Activated CD4-positive, alpha-beta T cell treated with anti-CD3 and anti-CD28 coated beads for 1 hour (primary cell): ENCODE data around the gene PDXK.

Source experiments
- DNase-seq: peaks from one replicate; pipeline ENCODE4 v3.0.0-alpha.2; 2020

Gene PDXK

DNA sequence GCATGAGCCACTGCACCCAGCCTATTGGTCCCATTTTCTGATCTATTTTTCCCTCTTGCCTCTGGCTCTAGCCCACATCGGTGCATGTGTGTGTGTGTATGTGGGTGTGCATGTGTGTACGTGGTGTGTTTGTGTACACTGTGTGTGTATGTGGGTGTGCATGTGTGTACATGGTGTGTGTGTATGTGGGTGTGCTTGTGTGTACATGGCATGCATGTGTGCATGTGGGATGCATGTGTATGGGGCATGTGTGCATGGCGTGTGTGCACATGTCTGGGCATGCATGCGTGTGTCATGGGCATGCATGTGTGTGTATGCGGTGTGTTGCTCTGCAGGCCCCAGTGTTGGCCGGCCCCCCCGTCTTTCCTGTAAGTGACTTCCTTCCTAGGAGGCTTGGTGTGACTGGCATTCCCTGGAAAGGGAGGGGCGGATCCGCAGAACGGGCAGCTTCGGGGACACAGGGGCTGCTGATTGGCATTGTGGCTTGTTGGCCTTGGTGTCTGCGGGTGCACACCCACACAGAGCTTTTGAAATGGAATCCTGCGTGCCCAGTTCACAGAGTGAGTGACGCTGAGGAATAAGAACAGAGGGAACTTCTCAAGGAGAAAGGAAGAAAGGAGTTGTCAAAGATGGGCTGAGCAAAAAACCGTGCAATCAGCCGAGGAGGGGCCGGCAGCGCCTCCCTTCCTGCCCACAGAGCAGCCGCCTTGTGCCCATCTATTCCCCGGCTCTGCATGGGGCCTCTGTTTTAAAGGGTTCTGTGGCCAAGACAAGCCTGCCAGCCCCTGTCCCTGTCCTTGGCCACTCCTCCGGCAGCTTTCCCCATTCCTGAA is 8.0 kb downstream of the PDXK start:
- DNase-seq: no peak

DNA sequence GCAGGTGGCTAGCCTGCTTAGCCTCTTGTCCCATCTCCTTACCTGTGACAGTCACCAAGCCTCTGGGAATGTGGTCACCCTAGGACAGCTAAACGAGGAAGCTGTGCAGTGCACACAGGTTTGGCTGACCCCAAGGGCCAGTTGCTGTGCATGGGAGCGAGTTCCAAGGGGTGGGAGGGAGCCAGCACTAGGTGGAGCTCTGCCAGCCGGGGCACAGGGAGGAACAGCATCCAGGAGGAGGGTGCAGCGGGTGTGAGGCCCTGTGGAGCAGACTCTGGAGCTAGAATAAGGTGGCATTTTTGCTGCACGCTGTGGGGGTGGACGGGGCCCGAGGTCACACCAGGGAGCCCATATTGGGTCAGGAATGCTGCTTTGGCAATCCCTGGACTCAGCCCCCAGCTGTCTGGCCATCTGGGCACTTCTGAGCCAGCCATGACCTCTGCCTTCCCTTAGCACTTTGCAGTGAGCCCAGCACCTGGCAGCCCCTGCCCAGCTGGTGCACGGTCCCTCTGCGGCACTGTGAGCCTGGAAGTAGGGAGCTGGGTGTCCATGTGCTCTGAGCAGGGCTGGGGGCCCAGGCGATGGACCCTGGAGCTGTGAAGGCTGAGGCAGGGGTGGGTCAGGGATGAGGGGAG is 8.7 kb downstream of the PDXK start:
- no peak for DNase-seq

- no peak for DNase-seq
Observed at GRCh38 chr21:43728154-43728466, 9.2 kb downstream of the PDXK start.

DNA sequence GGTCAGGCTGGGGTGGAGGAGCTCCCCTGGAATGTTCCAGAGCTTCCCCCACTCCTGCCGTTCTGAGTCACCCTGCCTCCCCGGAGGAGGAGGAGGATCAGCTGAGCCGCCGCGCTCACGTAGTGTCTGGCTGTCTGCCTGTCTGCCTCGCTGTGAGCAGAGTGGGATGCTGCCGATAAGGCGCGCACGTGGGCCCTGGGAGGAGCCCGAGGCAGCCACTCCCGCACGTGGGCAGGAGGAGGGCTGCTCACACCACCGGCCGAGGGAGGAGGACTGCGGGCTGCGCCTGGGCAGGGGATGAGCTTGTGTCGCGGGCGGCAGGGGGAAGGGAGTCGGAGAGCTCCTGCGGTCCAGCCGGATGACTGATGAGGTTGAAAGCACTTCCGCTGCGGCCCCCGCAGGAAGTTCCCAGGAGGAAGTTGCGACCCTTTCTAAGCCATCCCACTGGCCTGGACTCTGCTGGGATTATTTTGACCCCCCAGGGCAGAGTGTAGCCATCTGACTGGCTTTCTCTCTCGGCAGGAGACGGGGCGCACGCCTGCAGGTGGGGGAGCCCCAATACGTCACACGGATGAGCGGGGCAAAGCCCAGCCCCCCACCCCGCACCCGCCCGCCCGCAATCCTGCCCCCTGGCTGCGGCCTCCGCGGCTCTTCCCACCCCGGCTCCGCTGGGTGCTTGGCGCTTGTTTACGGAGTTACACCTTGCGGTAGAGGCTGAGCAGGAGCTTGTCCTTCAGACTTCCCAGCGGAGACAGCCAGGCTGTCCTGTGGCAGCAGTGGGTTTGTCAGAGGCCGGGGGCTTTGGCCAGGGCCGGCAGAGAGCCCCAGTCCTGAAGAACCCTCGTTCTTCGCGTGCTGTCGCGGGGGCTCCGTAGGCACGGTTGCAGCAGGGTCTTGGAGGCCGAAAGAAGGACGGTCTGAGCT is 9.8 kb downstream of the PDXK start:
- DNase-seq: peak; percentile 67

- no peak for DNase-seq
Observed at GRCh38 chr21:43731476-43731875, 12.5 kb downstream of the PDXK start.

GRCh38 chr21:43731891-43732711 is 13.2 kb downstream of the PDXK start:
- DNase-seq: no peak

GRCh38 chr21:43733060-43733459 is 14.1 kb downstream of the PDXK start:
- no peak for DNase-seq

GRCh38 chr21:43733529-43734071 is 14.7 kb downstream of the PDXK start:
- no peak for DNase-seq

- DNase-seq: no peak
Observed at GRCh38 chr21:43734131-43734927, 15.4 kb downstream of the PDXK start.

DNA sequence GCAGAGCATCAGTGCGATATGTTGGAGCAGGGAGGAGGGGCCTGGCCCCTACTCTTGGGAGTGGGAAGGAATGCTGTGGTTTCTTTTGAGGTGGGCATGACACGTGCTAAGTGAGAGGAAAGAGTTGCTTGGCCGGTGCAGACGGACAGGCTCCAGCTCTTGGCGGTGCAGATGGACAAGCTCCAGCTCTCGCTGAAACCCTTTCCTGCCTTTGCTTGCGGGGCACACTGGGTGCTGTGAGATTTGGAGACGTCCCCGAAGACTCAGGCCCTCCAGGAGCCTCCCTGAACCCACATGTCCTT is 15.9 kb downstream of the PDXK start:
- DNase-seq: no peak

DNA sequence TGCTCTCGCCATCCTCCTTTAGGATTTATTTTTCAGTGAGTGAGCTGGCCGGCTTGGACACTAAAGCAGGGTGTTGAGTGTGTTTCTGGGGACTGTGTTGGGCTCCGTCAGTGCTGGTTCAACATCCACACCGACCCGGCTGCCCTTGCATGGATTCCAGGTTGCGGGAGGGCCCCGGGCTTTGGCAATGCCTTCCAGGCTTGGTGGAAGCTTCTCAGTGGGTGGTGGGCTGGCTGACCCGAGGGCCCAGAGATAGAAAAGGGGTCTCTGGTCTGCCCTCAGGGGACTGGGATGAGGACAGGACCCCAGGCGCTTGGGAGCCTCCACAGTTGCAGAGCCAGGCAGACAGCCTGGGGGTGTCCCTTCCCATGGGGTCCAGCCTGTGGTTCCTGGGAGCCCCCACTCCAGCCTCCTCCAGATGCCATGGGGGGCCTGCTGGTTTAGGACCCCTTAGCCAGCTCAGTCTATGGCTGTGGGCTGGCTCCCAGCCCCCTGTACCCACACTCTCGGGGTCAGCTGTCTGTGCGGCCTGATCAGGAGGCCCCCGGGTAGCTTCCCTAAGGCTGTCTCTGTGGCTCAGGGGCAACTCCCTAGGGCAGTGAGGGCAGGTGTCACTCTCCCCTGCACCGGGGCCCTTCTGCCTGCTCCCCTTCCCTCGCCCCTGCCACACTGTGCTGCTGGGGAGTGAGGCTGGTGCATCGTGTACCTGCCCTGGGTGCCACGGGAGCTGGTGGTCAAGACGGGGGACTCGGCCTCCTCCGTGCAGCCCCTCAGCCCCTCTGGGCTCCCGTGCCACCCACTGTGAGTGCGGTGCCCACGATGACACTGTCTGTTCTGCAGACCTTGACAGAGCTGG is 16.5 kb downstream of the PDXK start:
- no peak for DNase-seq

- no peak for DNase-seq
Observed at GRCh38 chr21:43736224-43736883, 17.4 kb downstream of the PDXK start.

GRCh38 chr21:43737158-43737950 is 18.4 kb downstream of the PDXK start:
- no peak for DNase-seq

- DNase-seq: no peak
Observed at GRCh38 chr21:43739621-43740435, 20.9 kb downstream of the PDXK start.

DNA sequence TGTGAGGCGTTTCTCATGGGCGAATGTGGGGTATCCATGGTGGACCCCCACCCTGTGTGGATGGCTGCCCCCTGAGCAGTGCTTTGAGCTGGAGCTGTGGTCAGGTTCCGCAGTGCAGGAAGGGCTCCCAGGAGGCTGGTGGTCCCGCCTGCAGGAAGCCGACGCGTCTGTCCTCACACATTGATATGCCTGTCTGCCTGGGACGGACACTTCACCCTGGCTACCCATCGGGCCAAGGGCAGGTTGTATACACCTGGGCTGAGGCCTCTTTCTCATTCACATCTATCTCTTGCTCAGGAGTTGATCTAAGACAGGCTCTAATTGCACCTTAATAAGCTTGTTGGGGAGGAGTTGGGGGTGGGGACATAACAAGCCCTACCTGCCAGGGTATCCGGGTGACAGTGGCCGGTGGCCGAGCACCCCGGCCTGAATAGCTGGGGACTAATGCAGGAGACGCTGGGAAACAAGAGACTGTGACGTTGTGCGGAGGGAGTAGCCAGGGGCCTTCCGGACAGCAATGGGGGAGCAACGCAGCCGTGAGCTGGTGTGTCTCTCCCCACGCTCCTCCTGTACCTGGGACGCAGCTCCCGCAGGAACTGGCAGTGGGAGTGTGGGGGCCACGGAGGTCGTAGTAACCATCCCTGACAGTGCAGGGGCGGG is 21.7 kb downstream of the PDXK start:
- no peak for DNase-seq

GRCh38 chr21:43741423-43742096 is 22.6 kb downstream of the PDXK start:
- DNase-seq: no peak

GRCh38 chr21:43743947-43744346 is 25.0 kb downstream of the PDXK start:
- no peak for DNase-seq
